ENCODE data around the gene CDC14A.

Gene CDC14A

GRCh38 chr1:100448366-100448765 lies 96.1 kb downstream of the CDC14A start:
- Histone ChIP-seq H3K79me2 (ENCODE audit: insufficient read depth, low read length) (no peaks in the 10 kb centered on the region), H3K4me3 (ENCODE audit: low read depth, low read length, poor library complexity, severe bottlenecking) (no peak overlapping the region), H3K9me3 (ENCODE audit: low read length) (no peaks in the 10 kb centered on the region), H3K36me3 (ENCODE audit: insufficient read depth, low read length) (no peaks in the 10 kb centered on the region), H4K20me1 (ENCODE audit: insufficient read depth, low read length) (no peaks in the 10 kb centered on the region), H3K9me2 (ENCODE audit: low read depth, low read length) (no peaks in the 10 kb centered on the region), H3K4me2 (ENCODE audit: low read length) (no peak overlapping the region), H2AFZ (ENCODE audit: low read length) (no peak overlapping the region), H3K9ac (ENCODE audit: low read length) (no peak overlapping the region), H3F3A (ENCODE audit: insufficient read depth, low read length) (no peaks in the 10 kb centered on the region), H3K27ac (ENCODE audit: low read depth, low read length, poor library complexity, severe bottlenecking) (no peak overlapping the region), H3K27me3 (ENCODE audit: insufficient read depth, low read length) (no peaks in the 10 kb centered on the region), H3K4me1 (ENCODE audit: insufficient read depth, low read length, severe bottlenecking) (no peaks in the 10 kb centered on the region)
- TF ChIP-seq EZH2 (IDR thresholded peaks at IDR 0.05; ENCODE audit: borderline replicate concordance, low read length): no peak
- no peak for TF ChIP-seq CTCF (IDR thresholded peaks at IDR 0.05; ENCODE audit: low read length)

GRCh38 chr1:100449477-100449876 lies 97.2 kb downstream of the CDC14A start:
- no peaks in the 10 kb centered on the region for H3K79me2 ChIP-seq (ENCODE audit: insufficient read depth, low read length)
- no peaks in the 10 kb centered on the region for H3K36me3 ChIP-seq (ENCODE audit: insufficient read depth, low read length)
- H4K20me1 ChIP-seq (ENCODE audit: insufficient read depth, low read length): no peaks in the 10 kb centered on the region
- no peak overlapping the region for H3K4me2 ChIP-seq (ENCODE audit: low read length)
- H3K4me3 ChIP-seq (ENCODE audit: low read depth, low read length, poor library complexity, severe bottlenecking): no peak overlapping the region
- no peaks in the 10 kb centered on the region for H3K9me2 ChIP-seq (ENCODE audit: low read depth, low read length)
- no peaks in the 10 kb centered on the region for H3K4me1 ChIP-seq (ENCODE audit: insufficient read depth, low read length, severe bottlenecking)
- H3K9me3 ChIP-seq (ENCODE audit: low read length): no peaks in the 10 kb centered on the region
- no peak overlapping the region for H3K27ac ChIP-seq (ENCODE audit: low read depth, low read length, poor library complexity, severe bottlenecking)
- no peak for TF ChIP-seq EZH2 (IDR thresholded peaks at IDR 0.05; ENCODE audit: borderline replicate concordance, low read length)
- no peak for TF ChIP-seq CTCF (IDR thresholded peaks at IDR 0.05; ENCODE audit: low read length)
- no peaks in the 10 kb centered on the region for H3F3A ChIP-seq (ENCODE audit: insufficient read depth, low read length)
- no peak overlapping the region for H2AFZ ChIP-seq (ENCODE audit: low read length)
- H3K27me3 ChIP-seq (ENCODE audit: insufficient read depth, low read length): no peaks in the 10 kb centered on the region
- no peak overlapping the region for H3K9ac ChIP-seq (ENCODE audit: low read length)

- H3K4me3 ChIP-seq (ENCODE audit: low read depth, low read length, poor library complexity, severe bottlenecking): no peak overlapping the region
- no peaks in the 10 kb centered on the region for H3K36me3 ChIP-seq (ENCODE audit: insufficient read depth, low read length)
- no peaks in the 10 kb centered on the region for H3K4me1 ChIP-seq (ENCODE audit: insufficient read depth, low read length, severe bottlenecking)
- no peaks in the 10 kb centered on the region for H3K79me2 ChIP-seq (ENCODE audit: insufficient read depth, low read length)
- no peaks in the 10 kb centered on the region for H3K9me3 ChIP-seq (ENCODE audit: low read length)
- H3K27ac ChIP-seq (ENCODE audit: low read depth, low read length, poor library complexity, severe bottlenecking): no peak overlapping the region
- H3K9ac ChIP-seq (ENCODE audit: low read length): no peak overlapping the region
- H2AFZ ChIP-seq (ENCODE audit: low read length): no peak overlapping the region
- H4K20me1 ChIP-seq (ENCODE audit: insufficient read depth, low read length): no peaks in the 10 kb centered on the region
- H3K9me2 ChIP-seq (ENCODE audit: low read depth, low read length): no peaks in the 10 kb centered on the region
- H3K27me3 ChIP-seq (ENCODE audit: insufficient read depth, low read length): no peaks in the 10 kb centered on the region
- TF ChIP-seq CTCF (IDR thresholded peaks at IDR 0.05; ENCODE audit: low read length) (no peak), EZH2 (IDR thresholded peaks at IDR 0.05; ENCODE audit: borderline replicate concordance, low read length) (no peak)
- H3F3A ChIP-seq (ENCODE audit: insufficient read depth, low read length): no peaks in the 10 kb centered on the region
- no peak overlapping the region for H3K4me2 ChIP-seq (ENCODE audit: low read length)
Observed at GRCh38 chr1:100452641-100453040, 100.3 kb downstream of the CDC14A start.
